Activated gamma-delta T cell treated with Interleukin-2 at 50 U/mL for 16 hours (primary cell): ENCODE measurements around the gene OR2B6.

Source experiments
- DNase-seq: peaks from one replicate; pipeline ENCODE4 v3.0.0-alpha.2; 2020

OR2B6 gene

GRCh38 chr6:28001351-28001750 lies 44.3 kb downstream of the OR2B6 start:
- no peak for DNase-seq

GRCh38 chr6:28001751-28002150 lies 44.7 kb downstream of the OR2B6 start:
- DNase-seq, result no peak

- DNase-seq, result no peak
These were observed 45.1 kb downstream of the OR2B6 start for GRCh38 chr6:28002161-28002560.

GRCh38 chr6:28003059-28003458 lies 46.0 kb downstream of the OR2B6 start:
- DNase-seq, result no peak

GRCh38 chr6:28003661-28004060 lies 46.6 kb downstream of the OR2B6 start:
- no peak for DNase-seq

GRCh38 chr6:28004350-28005151 lies 47.5 kb downstream of the OR2B6 start:
- DNase-seq, result no peak

GRCh38 chr6:28005152-28005890 lies 48.3 kb downstream of the OR2B6 start:
- no peak for DNase-seq

- no peak for DNase-seq
These were observed 48.9 kb downstream of the OR2B6 start for GRCh38 chr6:28005975-28006374.
